Measurements from ENCODE around the gene PERCC1. TPM values are rescaled to one million over a fixed set of nuclear protein-coding genes. Genes with fewer than 3 reads are reported as not detected.

PERCC1 gene
- total RNA-seq, 2 donors from 2014 or later, result not detected

- TF ChIP-seq CTCF (IDR thresholded peaks at IDR 0.05), result no peak
- H3K36me3 ChIP-seq, result peaks cover 88% of the 10 kb centered on the region
- H3K27me3 ChIP-seq, result no peaks in the 10 kb centered on the region
- no peaks in the 10 kb centered on the region for H3K9me3 ChIP-seq
- H3K27ac ChIP-seq, result no peak overlapping the region
- no peak overlapping the region for H3K4me3 ChIP-seq
- H3K4me1 ChIP-seq, result no peaks in the 10 kb centered on the region
- no peak for DNase-seq (ENCODE audit: low spot score)
Measured at GRCh38 chr16:1451702-1452392, 21.0 kb downstream of the PERCC1 start.

DNA sequence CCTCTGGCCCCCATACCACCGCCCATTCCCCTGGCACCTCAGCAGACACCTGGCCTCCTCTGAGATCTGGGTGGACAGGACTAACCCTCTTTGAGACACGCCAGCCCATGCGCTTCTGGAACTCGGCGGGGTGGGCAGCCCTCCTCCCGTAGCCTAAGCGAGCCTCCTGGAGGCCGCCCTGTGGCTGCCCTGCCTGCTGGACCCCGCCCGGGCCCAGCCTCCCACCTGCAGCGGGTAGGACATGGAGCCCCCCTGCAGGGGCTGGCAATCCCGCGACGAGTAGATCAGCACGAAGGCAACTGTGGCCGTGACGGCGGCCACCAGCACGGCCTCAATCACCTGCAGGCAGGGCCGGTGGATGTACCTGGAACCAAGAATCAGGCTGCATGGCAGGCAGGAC, 21.7 kb downstream of the PERCC1 start:
- DNase-seq (ENCODE audit: low spot score), result no peak
- Histone ChIP-seq H3K4me1 (no peaks in the 10 kb centered on the region), H3K27me3 (no peaks in the 10 kb centered on the region), H3K4me3 (no peak overlapping the region), H3K9me3 (no peaks in the 10 kb centered on the region), H3K27ac (no peak overlapping the region), H3K36me3 (peaks cover 88% of the 10 kb centered on the region)
- no peak for TF ChIP-seq CTCF (IDR thresholded peaks at IDR 0.05)

DNA sequence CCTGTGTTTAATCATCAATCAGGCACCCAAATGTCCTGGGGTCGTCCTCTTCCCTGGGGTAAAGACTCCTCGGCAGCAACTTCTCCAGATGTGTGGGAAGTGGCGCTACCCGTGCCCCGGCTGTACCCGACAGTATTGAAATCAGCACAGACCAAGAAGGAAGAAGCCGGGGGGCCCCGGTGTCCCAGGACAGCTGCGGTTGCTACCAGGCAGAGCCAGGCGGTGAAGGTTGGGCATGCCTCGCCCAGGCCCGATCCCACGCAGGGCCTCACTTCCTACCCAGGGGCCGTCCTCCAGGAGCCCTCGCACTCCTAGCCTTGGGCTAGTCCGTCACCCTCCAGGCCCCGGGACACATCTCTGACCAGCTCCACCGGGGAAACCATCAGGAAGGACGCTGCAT, 22.4 kb downstream of the PERCC1 start:
- Histone ChIP-seq H3K9me3 (no peaks in the 10 kb centered on the region), H3K27me3 (no peaks in the 10 kb centered on the region), H3K4me1 (no peaks in the 10 kb centered on the region), H3K4me3 (no peak overlapping the region), H3K27ac (no peak overlapping the region), H3K36me3 (peaks cover 86% of the 10 kb centered on the region)
- DNase-seq (ENCODE audit: low spot score), result no peak
- TF ChIP-seq CTCF (IDR thresholded peaks at IDR 0.05), result no peak

GRCh38 chr16:1454561-1454960, 23.7 kb downstream of the PERCC1 start:
- DNase-seq (ENCODE audit: low spot score), result no peak
- Histone ChIP-seq H3K36me3 (peaks cover 88% of the 10 kb centered on the region), H3K27me3 (no peaks in the 10 kb centered on the region), H3K27ac (no peak overlapping the region), H3K4me1 (no peaks in the 10 kb centered on the region), H3K9me3 (no peaks in the 10 kb centered on the region), H3K4me3 (no peak overlapping the region)
- TF ChIP-seq CTCF (IDR thresholded peaks at IDR 0.05), result no peak

- Histone ChIP-seq H3K4me3 (no peak overlapping the region), H3K36me3 (peaks cover 89% of the 10 kb centered on the region), H3K27ac (no peak overlapping the region), H3K9me3 (no peaks in the 10 kb centered on the region), H3K4me1 (no peaks in the 10 kb centered on the region), H3K27me3 (no peaks in the 10 kb centered on the region)
- TF ChIP-seq CTCF (IDR thresholded peaks at IDR 0.05), result no peak
- no peak for DNase-seq (ENCODE audit: low spot score)
Measured at GRCh38 chr16:1455190-1456171, 24.6 kb downstream of the PERCC1 start.
